Limb (tissue), 2 donors: Measurements from ENCODE around the gene PIK3R6.

ENCODE experiments used
- DNase-seq, 2 donors: peaks; one replicate each; pipeline ENCODE4 v3.0.0-alpha.2; 2016; ENCODE audit errors: extremely low spot score in 2 of 2

Gene PIK3R6

DNA sequence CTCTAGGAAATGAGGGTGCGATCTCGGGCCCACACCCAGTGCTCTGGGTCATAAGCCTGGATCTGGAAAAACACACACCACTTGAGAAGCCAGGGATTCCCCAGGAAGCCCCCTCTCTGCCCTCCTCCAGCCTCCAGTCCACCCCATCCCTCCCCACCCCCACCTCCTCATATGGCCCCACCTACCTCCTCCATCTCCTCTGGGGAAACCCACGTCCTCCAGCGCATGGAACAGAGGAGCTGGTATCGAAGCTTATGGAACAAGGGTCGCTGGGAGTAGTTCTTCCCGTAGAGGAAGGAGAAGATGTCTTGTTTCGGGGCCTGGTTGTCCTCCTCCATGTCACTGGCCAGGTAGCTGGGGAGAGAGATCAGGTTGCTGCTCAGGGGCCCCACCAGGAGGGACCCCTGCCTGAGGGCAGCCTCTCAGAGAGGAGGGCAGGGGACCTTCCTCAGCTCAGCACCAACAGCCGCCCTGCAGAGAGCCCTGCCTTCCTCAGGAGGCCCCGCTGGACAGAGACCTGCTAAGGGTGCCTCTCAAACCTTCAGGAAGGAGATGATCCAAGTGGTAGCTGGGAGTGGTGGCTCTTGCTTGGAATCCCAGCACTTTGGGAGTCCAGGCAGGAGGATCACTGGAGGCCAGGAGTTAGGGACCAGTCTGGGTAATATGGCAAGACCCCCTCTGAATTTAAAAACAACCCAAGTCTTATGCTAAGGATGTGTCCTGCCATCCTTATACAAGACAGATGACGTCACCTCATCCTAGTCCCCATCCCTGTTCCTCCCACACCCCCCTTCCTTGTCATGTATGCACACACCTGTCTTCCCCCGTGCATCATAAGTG, 114.1 kb downstream of the PIK3R6 start:
- DNase-seq, result no peak
